Aorta (tissue), 5 donors: Measurements from ENCODE around the gene MDGA2. TPM values are rescaled to one million over a fixed set of nuclear protein-coding genes. Genes with fewer than 3 reads are reported as not detected.

Experiments used
- ATAC-seq: fragments of 200-7000 bp; cut with Tn5 transposase; one replicate; pipeline ENCODE4 v1.9.1; 2022; ENCODE audit warnings: moderate library complexity; ENCODE audit not compliant: low FRiP score
- DNase-seq, 2 donors: peaks; one replicate each; pipeline ENCODE4 v3.0.0-alpha.2; 2020
- H3K27ac ChIP-seq, 2 donors: one replicate each; pipeline ENCODE4 v1.5.1; 2013; ENCODE audit warnings: low read length in 2 of 2, mild to moderate bottlenecking in 2 of 2, moderate library complexity in 2 of 2, control low read depth in 1 of 2, inconsistent platforms in 1 of 2, low read depth in 1 of 2
- H3K27me3 ChIP-seq, 2 donors: one replicate each; pipeline ENCODE4 v1.6.1; 2013; ENCODE audit warnings: control low read depth in 1 of 2, low read length in 1 of 2, mild to moderate bottlenecking in 1 of 2, moderate library complexity in 1 of 2; ENCODE audit not compliant: insufficient read depth in 2 of 2, control insufficient read depth in 1 of 2
- H3K36me3 ChIP-seq, 2 donors: one replicate each; pipeline ENCODE4 v1.6.1; 2013; ENCODE audit warnings: control low read depth in 1 of 2, low read length in 1 of 2, mild to moderate bottlenecking in 1 of 2; ENCODE audit not compliant: insufficient read depth in 2 of 2, control insufficient read depth in 1 of 2
- H3K4me1 ChIP-seq, 2 donors: one replicate each; pipeline ENCODE4 v1.6.1; 2013; ENCODE audit warnings: low read length in 2 of 2, control low read depth in 1 of 2, mild to moderate bottlenecking in 1 of 2, moderate library complexity in 1 of 2; ENCODE audit not compliant: insufficient read depth in 2 of 2, control insufficient read depth in 1 of 2
- H3K4me3 ChIP-seq, 2 donors: one replicate each; pipeline ENCODE4 v1.5.1; 2013; ENCODE audit warnings: low read length in 2 of 2, control low read depth in 1 of 2, mild to moderate bottlenecking in 1 of 2
- H3K9me3 ChIP-seq: one replicate; pipeline ENCODE4 v1.6.1; 2013; ENCODE audit warnings: mild to moderate bottlenecking, low read length; ENCODE audit not compliant: control insufficient read depth
- WGBS, 2 donors: extraction: QIAGEN DNeasy Blood & Tissue Kit; methylation state at CpG; one replicate each; pipeline ENCODE4 v1.1.7; 2013; 5-methylcytosine and 5-hydroxymethylcytosine counted together
- intact Hi-C, 2 donors: fragments of 100-400 bp; cut with DNase I; formaldehyde crosslinking; loops; one replicate each; pipeline versions ENCODE4 v1.14.2 to v1.15.0; 2022
- polyA plus RNA-seq, 2 donors: library from polyadenylated mRNA; stranded (reverse); fragments of 200-250 nt; gene quantifications; one replicate each; pipeline ENCODE4 v1.2.3, GENCODE V29; 2013
- total RNA-seq, 2 donors: library from RNA; stranded (reverse); fragmentation: NEBNext Ultra II Directional; extraction: Animal tissue kit (Norgen Biotek cat#: 25700); gene quantifications; one replicate each; pipeline ENCODE4 v1.2.1, GENCODE V29; 2021
- donor health status: healthy with polysubstance abuse.
- donor health status: Bipolar disorder and iron deficiency.
- donor health status: DM: no; HTN: no; CAD: no.
- donor health status: DM: no; HTN: no; CAD: no.
- donor health status: DM: yes; HTN: yes; CAD: no.

MDGA2 gene
- total and polyA plus RNA-seq, 4 donors, result 0.15 TPM; not detected in 3

DNA sequence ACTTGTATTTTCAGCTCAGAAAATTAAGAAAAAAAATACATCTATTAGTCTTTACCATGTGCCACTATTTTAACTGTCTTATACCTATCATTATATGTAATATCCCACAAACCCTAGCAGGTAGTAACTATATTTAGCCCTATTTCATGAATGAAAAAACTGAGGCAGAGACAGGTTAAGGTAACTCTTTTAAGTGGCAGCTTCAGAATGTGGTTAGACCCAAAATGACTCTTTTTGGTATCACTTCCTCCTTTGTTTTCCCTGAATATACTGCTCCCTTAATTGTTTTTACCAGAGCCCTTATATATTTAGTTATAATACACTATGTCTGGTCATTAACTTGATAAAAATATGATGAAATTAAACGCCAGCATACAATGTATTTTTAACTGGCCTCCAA lies 788.3 kb downstream of the MDGA2 start:
- no peaks in the 10 kb centered on the region for H3K4me1 ChIP-seq
- no peaks in the 10 kb centered on the region for H3K27me3 ChIP-seq
- no peak overlapping the region for H3K4me3 ChIP-seq
- no peaks in the 10 kb centered on the region for H3K36me3 ChIP-seq
- WGBS, 2 donors, result 51 to 54% methylated on average over 1 of the region's 1 CpG
- intact Hi-C loops, result no loop called here
- H3K27ac ChIP-seq, result no peak overlapping the region
- no peaks in the 10 kb centered on the region for H3K9me3 ChIP-seq
- ATAC-seq, result no peak
- no peak for DNase-seq

DNA sequence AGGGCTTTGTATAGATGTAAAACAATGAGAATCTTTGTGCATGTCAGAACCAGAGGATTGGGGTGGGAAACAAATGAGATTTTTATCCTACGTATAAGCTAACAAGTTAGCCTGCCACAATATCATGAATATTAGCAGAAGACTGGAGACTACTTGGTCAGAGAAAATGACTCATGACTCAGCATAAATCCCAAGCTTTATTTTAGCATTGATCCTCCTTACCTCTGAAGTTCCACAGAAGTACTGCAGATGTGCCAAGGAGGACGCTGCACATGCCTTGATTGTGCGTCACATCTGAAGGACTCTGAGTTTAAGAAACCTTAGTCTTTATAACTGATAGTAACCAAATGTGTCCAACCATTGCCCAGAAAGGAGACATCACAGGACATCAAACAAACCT lies 789.8 kb downstream of the MDGA2 start:
- no peak overlapping the region for H3K4me3 ChIP-seq
- intact Hi-C loops, result no loop called here
- no peaks in the 10 kb centered on the region for H3K27me3 ChIP-seq
- H3K9me3 ChIP-seq, result no peaks in the 10 kb centered on the region
- H3K4me1 ChIP-seq, result no peaks in the 10 kb centered on the region
- WGBS, 2 donors, result 87 to 93% methylated on average over 3 of the region's 3 CpGs
- DNase-seq (no peak), ATAC-seq (no peak)
- H3K36me3 ChIP-seq, result no peaks in the 10 kb centered on the region
- no peak overlapping the region for H3K27ac ChIP-seq

DNA sequence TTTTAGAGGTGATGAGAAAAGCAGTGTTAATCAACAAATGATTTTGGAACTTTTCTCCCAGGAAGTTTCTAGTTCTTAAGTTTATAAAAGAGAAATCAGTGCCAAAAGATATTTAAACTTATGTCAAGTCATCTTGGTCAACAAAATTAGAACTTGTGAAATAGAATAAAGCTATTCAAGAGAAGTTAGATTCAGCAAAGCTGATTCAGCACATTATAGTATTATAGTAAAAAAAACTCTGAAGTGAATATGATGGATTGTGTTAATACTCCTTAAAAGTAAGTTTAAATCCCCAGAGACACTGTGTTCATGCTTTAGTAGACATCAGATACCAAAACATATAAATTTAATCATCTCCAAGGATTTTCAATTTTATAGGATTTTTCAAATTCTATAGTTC lies 813.7 kb downstream of the MDGA2 start:
- no peak for DNase-seq
- Histone ChIP-seq H3K4me3 (no peak overlapping the region), H3K4me1 (no peaks in the 10 kb centered on the region), H3K36me3 (no peaks in the 10 kb centered on the region), H3K9me3 (no peaks in the 10 kb centered on the region), H3K27me3 (no peaks in the 10 kb centered on the region), H3K27ac (no peak overlapping the region)
- ATAC-seq, result no peak
- intact Hi-C loops, result no loop called here

DNA sequence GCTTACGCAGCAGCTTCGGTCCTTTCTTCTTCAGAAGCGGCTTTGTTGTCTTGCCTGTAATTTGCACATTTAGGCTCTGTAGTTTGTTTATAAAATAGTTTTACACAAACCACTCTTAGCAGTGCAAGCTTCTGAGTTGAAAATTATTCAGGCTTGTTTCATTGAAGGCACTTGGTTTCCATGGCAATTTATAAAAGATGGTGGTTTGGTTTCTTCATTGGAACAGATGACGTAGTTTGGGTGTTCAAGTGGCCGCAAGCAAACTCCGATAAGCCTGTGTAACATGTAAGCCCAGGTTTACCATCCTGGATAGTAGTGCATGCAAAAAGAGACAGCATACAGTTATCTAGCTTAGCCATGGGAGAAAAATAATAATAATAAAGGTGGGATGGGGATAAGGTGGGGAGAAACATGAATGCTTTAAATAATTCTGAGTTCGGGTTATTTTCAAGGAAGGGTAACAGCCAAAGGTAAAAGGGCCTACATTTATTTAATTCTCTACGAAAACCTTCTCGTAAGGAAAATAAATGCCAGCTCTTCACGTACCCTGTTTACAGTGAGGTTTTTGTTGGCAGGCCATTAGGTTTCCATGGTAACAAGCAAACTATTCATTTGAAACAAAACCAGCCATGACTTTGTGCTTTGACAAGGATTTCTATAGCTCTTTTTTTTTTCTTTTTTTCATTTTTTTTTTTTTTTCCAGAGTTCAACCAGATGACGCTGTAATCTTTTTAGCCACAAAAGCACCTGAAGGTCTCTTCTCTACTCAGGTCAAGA lies 834.3 kb downstream of the MDGA2 start:
- H3K27me3 ChIP-seq, result no peaks in the 10 kb centered on the region
- H3K9me3 ChIP-seq, result no peaks in the 10 kb centered on the region
- no peaks in the 10 kb centered on the region for H3K36me3 ChIP-seq
- H3K4me1 ChIP-seq, result no peaks in the 10 kb centered on the region
- H3K4me3 ChIP-seq, result no peak overlapping the region
- intact Hi-C loops, result no loop called here
- H3K27ac ChIP-seq, result no peak overlapping the region
- WGBS, 2 donors, result 77 to 81% methylated on average over 11 of the region's 11 CpGs
- no peak for ATAC-seq
- DNase-seq, result no peak

DNA sequence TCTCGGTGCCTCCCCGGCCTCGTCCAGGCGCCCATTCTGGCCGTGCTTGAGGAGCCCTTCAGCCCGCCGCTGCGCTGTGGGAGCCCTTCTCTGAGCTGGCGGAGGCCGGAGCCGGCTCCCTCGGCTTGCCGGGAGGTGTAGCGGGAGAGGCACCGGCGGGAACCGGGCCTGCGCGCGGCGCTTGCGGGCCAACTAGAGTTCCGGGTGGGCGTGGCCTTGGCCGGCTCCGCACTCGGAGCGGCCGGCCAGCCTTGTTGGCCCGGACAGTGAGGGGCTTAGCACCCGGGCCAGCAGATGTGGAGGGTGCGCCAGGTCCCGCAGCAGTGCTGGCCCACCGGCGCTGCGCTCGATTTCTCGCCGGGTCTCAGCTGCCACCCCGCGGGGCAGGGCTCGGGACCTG lies 855.1 kb downstream of the MDGA2 start:
- DNase-seq (peak; percentile 36 to 64), ATAC-seq (no peak)
- no peak overlapping the region for H3K4me3 ChIP-seq
- H3K27ac ChIP-seq, result no peak overlapping the region
- no peaks in the 10 kb centered on the region for H3K27me3 ChIP-seq
- no peaks in the 10 kb centered on the region for H3K9me3 ChIP-seq
- H3K4me1 ChIP-seq, result no peaks in the 10 kb centered on the region
- intact Hi-C loops, result no loop called here
- WGBS, 2 donors, result 95 to 96% methylated on average over 34 to 42 of the region's 42 CpGs
- no peaks in the 10 kb centered on the region for H3K36me3 ChIP-seq

DNA sequence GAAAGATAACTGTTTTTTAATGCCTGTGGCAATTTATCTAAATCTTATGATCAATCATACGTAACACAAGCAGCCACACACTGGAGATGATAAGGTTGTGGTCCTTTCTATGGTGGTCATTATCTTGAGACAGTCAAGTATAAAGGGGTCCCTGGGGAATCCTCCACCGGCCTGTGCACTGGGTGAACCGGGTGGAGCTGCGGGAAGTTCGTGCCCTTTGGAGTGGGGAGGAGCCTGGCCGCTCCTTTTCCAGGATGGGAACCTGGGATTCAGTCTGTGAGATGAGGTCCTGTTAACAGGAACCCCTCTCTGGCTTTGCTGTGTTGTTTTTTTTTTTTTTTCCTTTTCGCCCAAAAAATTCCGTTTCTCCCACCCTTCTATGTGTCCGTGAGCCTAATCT lies 856.3 kb downstream of the MDGA2 start:
- Histone ChIP-seq H3K4me1 (no peaks in the 10 kb centered on the region), H3K36me3 (no peaks in the 10 kb centered on the region), H3K9me3 (no peaks in the 10 kb centered on the region), H3K27ac (no peak overlapping the region), H3K4me3 (no peak overlapping the region), H3K27me3 (no peaks in the 10 kb centered on the region)
- ATAC-seq (no peak), DNase-seq (no peak)
- intact Hi-C loops, result no loop called here
- WGBS, 2 donors, result 70 to 78% methylated on average over 9 of the region's 9 CpGs

DNA sequence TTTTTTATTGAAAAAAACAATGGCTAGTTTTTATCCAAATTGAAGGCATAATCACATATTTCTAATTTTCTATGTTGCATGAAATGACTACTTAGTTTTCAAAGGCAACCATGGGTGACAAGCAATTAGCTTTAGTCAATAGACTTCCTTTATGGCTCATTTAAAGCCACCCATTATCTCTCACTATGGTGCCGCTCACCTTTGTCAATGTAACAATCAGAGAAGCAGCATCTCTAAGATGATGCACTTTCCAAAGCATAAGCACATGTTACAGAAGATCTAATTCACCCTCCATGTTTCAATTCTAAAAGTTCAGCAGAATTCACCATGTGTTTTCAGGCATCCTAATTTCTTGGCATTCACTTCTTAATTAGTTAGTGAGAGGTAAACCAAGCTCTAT lies 857.3 kb downstream of the MDGA2 start:
- DNase-seq (no peak), ATAC-seq (no peak)
- H3K4me3 ChIP-seq, result no peak overlapping the region
- H3K9me3 ChIP-seq, result no peaks in the 10 kb centered on the region
- no peak overlapping the region for H3K27ac ChIP-seq
- H3K4me1 ChIP-seq, result no peaks in the 10 kb centered on the region
- H3K36me3 ChIP-seq, result no peaks in the 10 kb centered on the region
- intact Hi-C loops, result no loop called here
- WGBS, 2 donors, result 65 to 75% methylated on average over 1 of the region's 1 CpG
- H3K27me3 ChIP-seq, result no peaks in the 10 kb centered on the region

DNA sequence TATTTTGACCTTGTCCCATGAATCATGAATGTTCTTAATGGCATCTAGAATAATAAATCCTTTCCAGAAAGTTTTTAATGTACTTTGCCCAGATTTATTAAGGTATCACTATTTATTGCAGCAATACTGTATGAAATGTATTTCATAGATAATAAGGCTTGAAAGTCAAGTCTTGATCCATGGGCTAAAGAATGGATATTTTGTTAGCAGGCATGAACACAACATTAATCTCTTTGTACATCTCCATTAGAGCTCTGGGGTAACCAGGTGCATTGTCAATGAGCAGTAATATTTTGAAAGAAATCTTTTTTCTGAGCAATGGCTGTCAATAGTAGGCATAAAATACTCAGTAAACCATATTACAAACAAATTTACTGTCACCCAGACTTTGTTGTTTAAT lies 882.3 kb downstream of the MDGA2 start:
- intact Hi-C loops, result no loop called here

More for the DNA sequence above, 882.3 kb downstream of the MDGA2 start:
- Histone ChIP-seq H3K36me3 (no peaks in the 10 kb centered on the region), H3K4me1 (no peaks in the 10 kb centered on the region), H3K27me3 (no peaks in the 10 kb centered on the region), H3K4me3 (no peak overlapping the region), H3K27ac (no peak overlapping the region), H3K9me3 (no peaks in the 10 kb centered on the region)
- ATAC-seq (no peak), DNase-seq (no peak)
